ENCODE measurements around the gene BLACAT1.
"Not testable (repeated sequence)": the region's sequence is repeated elsewhere in the genome, so short reads cannot be mapped to it uniquely, and the experiment has no call there.

The BLACAT1 gene

DNA sequence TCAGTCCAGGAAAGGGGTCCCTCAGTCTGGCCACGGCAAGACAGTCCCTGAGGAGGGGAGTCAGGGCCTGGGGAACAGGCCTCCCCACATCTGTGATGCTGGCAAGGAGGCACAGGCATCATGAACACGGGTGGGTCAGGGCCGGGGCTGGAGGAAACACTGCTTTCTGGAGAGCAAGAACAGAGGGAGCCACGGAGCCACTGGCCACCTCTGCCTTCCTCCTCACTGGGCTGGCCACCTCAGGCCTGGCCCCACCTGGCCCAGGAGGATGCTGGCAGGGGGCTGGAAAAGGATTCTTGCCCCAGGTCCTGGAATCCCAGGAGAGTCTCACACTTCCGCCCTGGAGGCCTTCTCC lies 15.7 kb downstream of the BLACAT1 start:
- no peak for DNase-seq (ENCODE audit: low spot score)

DNA sequence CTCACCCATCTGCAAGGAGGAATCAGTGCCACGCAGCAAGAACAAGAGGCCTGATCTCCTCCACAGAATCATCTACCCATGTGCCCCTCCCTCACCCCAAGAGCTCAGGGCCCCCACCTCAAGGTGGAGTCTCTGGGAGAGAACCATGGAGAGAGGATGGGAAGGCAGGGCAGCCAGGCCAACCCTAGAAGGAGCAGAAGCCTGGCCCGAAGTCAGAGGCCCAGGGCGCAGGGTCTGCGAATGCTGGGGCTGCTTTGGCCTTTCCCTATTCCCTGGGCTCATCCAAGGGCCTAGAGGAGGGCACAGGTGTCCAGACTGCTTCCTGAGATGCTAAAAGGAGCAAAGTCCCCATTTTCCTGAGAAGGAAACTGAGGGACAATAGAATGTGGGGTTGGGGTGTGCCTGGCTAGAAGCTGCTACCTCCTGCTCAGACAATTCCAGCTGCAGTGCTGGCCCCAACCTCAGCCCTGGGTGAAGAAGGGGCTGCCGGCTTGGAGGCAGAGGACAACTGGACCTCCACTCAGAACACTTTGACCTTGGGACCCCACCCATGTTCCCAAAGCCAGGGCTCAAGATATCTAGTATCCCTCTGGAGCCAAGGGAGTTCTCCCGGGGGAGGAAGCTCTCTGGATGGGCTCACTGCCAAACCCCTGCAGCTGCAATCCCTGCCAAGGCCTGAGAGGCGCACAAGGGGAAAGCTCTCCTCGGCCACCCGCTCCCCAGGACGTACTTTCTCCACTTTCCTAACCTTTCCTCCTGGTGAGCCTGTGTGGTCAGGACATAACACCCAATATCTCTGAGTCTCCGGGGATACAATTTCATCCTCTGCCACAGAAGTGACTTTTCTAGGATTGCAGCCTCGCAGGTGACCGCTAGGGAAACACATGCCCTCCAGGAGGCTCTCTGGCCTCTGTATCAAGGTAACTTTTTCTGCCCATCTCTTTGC lies 17.4 kb downstream of the BLACAT1 start:
- peak; percentile 88 for DNase-seq (ENCODE audit: low spot score)

DNA sequence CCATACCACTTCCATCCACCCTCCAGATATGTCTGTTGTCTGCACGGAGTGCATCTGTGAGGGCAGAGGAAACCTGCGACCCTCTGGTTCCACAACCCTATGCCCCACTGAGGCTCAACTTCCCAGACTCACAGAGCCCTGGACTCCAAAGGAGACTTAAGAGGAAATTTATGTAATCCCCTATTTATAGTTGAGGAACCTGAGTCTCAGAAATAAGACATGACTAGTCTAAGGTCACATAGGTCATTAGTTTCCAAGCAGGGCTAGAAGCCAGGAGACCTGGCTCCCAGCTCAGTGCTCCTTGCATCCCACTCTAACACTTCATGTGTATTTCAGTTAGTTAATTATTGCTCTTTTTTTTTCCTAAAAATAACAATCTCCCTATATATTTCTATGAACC lies 18.3 kb downstream of the BLACAT1 start:
- DNase-seq (ENCODE audit: low spot score) = no peak

DNA sequence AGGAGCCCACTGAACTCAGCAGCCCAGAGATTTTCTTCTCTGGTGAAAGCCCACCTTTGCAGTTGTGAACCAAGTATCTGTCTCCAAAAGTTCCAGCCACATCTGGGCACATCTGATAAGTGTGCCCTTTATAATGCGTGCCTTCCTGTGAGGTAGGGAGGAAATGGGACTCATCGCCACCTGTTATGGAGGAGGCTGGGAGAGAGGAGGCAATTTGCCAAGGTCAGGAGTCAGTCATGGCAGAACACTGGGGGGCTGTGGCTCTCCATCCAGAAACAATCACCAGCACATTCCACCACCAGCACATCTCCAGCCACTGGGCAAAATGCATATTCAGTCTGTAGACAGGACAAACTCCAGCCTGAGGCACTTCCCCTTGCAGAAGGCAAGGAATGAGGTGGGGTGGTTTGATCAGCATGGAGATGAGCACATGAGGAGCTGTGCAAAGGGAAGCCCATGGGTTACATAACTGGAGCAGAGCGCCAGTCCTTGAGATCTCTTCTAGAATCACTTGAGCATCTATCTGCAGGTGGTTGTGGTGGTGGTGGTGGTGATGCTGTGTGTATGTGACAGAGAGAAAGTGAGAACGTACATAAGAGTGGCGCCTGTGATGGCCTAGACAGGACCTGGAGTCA lies 19.0 kb downstream of the BLACAT1 start:
- no peak for DNase-seq (ENCODE audit: low spot score)

DNA sequence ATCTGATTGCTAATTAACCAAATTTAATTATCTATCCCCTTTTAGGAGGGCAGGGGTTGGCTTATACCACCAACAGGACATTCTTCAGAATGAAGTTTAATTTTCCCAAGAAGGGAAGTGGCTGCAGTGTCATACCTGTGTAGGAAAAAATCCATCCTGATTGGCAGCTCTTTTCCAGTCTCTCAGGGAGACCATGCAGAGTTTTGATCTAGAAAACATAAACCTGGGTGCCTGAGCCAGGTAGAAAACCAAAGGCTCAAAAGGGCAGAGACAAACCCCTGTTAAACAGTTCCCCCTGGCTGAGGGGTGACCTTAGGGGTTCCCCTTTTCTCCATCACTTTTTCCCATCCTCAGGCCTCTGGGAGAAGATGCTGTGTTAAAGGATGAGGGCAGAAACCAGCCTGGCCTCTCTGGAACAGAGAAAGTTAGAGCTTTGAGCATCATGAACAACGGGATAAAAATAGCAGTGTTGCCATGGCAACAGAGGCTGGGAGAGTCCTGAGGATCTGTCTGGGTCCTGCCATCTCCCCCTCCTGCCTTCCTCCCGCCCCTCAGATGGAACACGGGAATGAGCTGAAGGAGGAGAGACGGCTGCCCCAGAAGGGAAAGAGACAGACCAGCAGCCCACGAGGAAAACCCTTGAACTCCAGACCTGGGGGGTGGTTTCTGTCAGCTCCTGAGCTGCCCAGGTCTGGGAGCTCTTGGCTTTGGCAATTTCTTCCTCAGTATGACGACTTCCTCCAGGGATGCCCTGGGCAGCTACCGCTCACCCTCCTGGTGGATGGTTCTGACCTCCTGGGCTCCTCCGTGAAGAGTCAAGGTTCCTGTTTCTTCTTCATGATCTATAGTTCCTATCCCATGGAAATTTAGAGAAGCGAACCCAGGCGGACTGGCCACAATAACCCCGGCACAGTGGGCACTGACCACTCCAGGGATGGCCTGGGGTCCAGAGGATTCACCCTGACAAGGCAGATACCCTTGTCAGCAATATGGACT lies 20.0 kb downstream of the BLACAT1 start:
- no peak for DNase-seq (ENCODE audit: low spot score)

DNA sequence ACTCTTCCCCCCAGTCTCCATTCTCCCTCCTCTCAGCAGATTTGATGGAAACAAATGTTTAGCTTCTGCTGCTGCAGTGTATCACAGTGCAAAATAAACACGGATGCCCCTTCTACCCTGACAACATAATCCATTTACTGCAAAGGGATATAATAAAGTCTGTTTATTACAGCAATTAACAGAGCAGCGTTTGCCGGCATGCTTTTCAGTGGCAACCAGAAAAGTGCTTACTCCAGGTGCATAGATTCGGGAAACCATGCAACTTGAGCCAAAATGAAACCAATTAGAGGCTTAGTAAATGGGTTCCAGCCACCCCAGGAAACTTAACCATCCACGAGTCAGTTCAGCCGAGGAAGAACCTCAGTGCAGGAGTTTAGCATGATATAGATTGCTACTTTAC lies 21.1 kb downstream of the BLACAT1 start:
- DNase-seq (ENCODE audit: low spot score) = no peak

DNA sequence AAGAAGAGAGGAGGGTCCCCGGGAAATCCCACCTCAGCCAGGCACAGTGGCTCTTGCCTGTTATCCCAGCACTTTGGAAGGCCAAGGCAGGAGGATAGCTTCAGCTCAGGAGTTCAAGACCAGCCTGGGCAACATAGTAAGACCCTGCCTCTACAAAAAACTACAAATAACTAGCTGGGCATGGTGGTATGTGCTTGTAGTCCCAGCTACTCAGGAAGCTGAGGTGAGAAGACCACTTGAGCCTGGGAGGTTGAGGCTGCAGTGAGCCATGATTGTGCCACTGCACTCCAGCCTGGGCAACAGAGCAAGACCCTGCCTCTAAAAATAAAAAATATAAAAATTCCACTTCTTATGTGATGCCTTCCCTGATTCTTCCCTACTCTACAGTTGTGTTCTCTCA lies 23.2 kb downstream of the BLACAT1 start:
- DNase-seq (ENCODE audit: low spot score) = not testable (repeated sequence)

- no peak for DNase-seq (ENCODE audit: low spot score)
Observed at GRCh38 chr1:205432116-205432515, 23.7 kb downstream of the BLACAT1 start.

GRCh38 chr1:205430696-205431305 lies 25.0 kb downstream of the BLACAT1 start:
- DNase-seq (ENCODE audit: low spot score) = peak; percentile 62

GRCh38 chr1:205429762-205430695 lies 25.8 kb downstream of the BLACAT1 start:
- no peak for DNase-seq (ENCODE audit: low spot score)

DNA sequence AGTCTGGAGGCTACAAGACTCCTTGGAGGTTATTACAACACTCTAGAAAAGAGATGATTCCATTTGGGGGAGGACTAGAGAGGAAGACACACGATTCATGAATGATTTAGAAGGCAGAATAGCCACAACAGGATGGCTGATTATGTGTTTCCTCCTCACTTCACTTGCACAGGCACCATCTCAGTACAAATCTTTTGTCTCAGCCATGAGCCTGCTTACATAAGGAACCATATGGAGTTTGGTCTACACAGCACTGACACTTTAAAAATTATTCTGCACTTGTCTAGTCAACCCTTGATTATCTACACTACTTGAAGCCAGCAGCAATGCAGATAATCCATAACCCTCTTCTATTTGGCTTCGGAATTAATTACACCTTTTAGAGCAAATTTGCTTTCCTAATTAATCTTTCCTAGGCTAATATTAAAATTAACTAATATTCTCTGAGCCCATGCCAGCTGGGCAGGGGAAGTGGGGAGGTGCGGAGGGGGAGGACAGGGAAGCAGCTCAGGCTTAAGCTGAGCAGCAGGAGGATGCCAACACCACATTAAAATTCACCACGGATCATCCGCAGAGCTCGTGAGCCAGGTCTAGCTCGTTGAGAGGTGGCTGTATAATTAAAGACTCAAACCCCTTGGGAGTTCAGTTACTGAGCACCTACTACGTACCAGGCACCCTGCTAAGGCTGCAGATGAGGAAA lies 30.8 kb downstream of the BLACAT1 start:
- DNase-seq (ENCODE audit: low spot score) = no peak

DNA sequence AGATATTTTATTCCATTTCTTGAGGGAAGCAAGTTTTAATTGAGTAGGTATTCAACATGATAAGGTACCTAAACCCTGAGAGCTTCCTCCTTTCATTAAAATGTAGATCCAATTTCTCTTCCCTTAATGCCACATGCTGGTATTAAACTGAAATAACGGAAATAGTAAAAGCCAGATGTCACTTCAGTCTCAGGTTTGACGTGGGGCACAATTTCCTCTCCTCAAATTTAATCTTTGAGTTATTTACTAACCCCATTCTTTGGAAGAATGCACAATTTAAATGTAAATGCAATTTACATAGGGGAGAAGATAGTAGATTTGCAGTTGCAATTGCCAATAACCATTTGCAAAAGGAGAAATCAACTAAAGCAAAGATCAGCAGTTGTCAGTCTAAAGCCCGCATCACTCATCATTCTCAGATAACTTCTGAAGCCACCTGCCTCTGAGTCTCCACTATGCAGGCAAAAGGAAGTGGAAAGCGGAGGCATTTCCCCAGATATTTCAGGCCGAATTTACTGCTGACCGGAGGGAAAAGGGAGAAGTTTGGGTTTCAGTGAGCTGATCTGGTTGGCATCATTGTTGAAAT lies 31.9 kb downstream of the BLACAT1 start:
- DNase-seq (ENCODE audit: low spot score) = no peak

DNA sequence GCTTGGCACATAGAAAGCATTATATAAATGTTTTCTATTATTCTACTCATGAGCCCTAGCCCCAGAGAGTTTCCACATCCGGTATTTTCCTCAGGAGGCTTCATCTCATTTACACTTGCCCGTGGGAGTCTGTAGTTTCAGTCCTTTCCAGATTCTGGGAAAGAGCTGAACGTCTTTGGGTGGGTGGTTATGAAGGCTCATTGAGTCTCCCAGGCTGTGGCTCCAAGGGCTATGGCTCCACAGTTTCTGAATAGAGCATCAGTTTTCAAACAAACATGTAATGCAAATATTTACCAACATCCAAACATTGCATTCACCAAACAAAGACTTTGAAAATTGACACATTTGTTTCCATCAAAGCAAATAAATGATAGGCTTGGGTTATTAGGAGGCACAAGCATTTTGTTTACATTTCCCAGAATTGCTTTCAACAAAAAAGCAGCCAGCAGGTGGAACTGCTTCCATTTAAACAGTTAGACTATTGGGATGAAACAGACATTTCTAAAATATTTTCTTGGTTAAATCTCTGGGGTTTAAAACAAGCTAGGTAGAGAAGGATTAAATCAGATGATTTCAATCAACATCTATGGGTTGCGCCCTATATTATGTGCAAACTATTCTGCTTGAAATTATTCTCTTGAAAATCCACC lies 32.7 kb downstream of the BLACAT1 start:
- no peak for DNase-seq (ENCODE audit: low spot score)

DNA sequence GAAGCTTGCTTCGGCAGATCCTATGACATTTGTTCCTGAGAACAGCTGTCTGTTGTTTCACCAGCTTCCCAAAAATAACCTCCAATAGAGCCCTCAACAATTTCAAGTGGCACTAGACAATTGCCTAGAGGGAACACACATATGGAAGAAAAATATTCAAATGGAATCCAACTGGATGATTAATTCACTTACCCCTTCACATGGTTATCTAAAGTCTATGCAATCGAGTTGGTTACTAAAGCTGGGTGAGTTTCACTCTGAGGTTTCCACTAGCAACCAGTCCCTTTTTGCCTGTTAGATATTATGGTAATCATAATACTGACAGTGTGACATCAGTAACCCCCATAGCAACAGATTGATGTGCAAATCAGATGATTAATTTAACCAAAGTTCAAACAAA lies 34.0 kb downstream of the BLACAT1 start, which contains the start of gene LEMD1:
TSS of gene LEMD1 (minus strand) at position 259 of the 400 bp plus-strand sequence. CDS start 1,520 bp downstream, outside the sequence.
- no peak for DNase-seq (ENCODE audit: low spot score)

GRCh38 chr1:205420938-205421337 lies 34.9 kb downstream of the BLACAT1 start:
- no peak for DNase-seq (ENCODE audit: low spot score)

DNA sequence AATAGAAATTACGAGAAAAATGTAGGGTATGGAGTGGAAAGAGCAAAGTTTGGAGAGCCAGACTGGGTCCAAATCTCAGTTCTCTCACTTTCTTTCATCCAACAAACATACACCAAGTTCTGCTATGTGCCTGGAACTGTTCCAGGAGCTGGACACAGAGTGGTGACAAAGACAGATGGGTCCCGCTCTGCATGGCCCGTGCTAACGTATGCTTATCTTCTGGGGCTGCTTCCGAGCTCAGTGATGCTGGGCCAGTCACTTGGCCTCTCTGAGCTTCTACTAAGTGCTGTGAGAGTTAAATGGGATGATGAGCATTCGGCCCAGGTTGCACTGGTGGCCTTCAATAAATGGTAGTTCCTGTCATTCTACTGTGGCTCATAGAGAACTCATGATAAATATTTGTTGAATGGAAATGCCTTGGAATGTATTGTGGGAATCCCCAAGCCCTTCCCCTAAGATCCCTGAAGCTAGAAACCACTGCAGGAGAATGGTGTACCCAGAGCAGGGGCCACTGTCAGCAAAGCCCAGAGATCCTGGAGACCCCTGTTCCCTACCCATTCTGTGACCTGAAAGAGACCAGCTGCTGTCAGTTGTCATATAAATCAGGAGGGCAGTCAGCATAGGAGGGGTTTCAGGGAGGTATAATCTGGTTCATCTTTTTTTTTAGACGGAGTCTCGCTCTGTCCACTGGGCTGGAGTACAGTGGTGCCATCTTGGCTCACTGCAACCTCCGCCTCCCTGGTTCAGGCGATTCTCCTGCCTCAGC lies 37.8 kb downstream of the BLACAT1 start:
- DNase-seq (ENCODE audit: low spot score) = no peak

DNA sequence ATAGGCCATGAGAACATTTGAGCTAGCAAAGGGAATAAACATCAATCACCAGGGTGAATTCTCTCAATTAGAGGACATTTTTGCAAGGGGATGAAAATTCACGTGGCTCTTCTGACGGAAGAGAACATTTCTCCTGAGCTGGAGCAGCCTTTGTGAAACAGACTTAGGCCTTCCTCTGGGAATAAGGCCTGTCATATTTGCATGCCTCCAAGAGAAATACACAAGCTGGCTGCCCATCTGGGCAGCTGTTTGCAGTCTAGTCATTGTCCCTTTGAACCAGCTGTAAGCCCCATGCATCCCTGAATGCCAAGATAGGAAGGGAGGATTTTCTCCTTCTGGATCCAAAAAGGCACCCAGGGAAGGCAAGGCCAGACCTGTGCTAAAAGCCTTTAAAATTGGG lies 39.5 kb downstream of the BLACAT1 start:
- no peak for DNase-seq (ENCODE audit: low spot score)

DNA sequence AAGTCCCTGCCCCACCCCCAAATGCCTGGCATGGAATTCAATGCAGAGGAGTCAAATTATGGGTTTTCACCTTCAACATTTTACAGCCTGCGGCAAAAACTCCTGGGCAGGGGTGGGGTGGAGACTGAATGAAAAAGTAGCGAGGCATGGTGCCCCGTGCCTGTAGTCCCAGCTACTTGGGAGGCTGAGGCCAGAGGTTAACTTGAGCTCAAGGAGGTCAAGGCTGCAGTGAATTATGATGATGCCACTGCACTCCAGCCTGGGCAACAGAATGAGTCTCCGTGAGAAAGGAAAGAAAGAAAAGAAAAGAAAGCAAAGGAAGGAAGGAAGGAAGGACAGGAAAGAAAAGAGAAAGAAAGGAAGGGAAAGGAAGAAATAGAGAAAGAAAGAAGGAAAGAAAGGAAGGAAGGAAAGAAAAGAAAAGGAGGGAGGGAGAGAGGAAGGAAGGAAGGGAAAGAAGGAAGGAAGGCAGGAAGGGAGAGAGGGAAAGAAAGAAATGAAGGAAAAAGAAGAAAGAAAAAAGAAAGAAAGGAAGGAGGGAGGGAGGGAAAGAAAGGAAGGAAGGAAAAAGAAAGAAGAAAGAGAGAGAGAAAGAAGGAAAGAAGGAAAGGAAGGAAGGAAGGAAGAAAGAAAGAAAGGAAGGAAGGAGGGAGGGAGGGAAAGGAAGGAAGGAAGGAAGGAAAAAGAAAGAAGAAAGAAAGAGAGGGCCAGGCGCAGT lies 45.1 kb downstream of the BLACAT1 start:
- DNase-seq (ENCODE audit: low spot score) = no peak
